Nephron progenitor cell (in vitro differentiated cells): ENCODE data around the gene NTMT1.

Source experiments
- DNase-seq: peaks from one replicate; pipeline ENCODE4 v3.0.0; 2021
- H3K27ac Mint-ChIP-seq: 2 replicates; pipeline ENCODE4 v1.8.0; 2021; ENCODE audit warnings: mild to moderate bottlenecking, moderate library complexity, mixed read lengths
- H3K27me3 Mint-ChIP-seq: 2 replicates; pipeline ENCODE4 v1.8.0; 2021; ENCODE audit warnings: mild to moderate bottlenecking, low read depth, mixed read lengths; ENCODE audit not compliant: poor library complexity
- H3K36me3 Mint-ChIP-seq: 2 replicates; pipeline ENCODE4 v1.8.0; 2021; ENCODE audit warnings: low read depth, mixed read lengths
- H3K4me1 Mint-ChIP-seq: 2 replicates; pipeline ENCODE4 v1.8.0; 2021; ENCODE audit warnings: mixed read lengths
- H3K4me3 Mint-ChIP-seq: 2 replicates; pipeline ENCODE4 v1.8.0; 2021; ENCODE audit warnings: mild to moderate bottlenecking, moderate library complexity, mixed read lengths
- H3K9me3 Mint-ChIP-seq: 2 replicates; pipeline ENCODE4 v1.8.0; 2021; ENCODE audit warnings: mild to moderate bottlenecking, moderate library complexity, mixed read lengths
- TF ChIP-seq, protein P1 (sequence below): fragments of 200-600 bp; sonication (generic); IDR thresholded peaks from 2 replicates; pipeline ENCODE4 v1.5.0; 2021; ENCODE audit warnings: antibody characterized with exemption

Gene NTMT1

DNA sequence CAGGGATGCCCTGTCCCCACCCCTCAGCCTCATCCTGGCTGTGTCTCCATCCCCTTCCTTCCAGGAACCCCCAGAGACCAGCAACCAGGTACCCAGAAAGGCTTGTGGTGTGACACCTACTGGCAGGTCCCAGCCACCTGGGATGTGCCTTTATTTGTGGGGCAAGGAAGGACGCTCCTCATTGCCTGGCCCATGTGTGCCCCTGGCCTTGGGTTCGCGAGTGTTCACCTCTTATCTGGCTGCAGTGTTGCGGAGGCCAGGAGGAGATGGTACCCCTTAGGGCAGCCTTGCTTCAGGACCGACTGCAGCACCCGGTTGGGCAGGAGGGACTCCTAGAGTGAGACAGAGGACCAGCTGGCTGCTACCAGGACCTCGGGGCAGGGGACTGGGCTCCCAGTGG lies 13.8 kb upstream of the NTMT1 start:
- H3K27ac Mint-ChIP-seq, result no peak overlapping the region
- peaks cover 39% of the 10 kb centered on the region for H3K4me1 Mint-ChIP-seq
- no peaks in the 10 kb centered on the region for H3K9me3 Mint-ChIP-seq
- TF ChIP-seq, protein P1, sequence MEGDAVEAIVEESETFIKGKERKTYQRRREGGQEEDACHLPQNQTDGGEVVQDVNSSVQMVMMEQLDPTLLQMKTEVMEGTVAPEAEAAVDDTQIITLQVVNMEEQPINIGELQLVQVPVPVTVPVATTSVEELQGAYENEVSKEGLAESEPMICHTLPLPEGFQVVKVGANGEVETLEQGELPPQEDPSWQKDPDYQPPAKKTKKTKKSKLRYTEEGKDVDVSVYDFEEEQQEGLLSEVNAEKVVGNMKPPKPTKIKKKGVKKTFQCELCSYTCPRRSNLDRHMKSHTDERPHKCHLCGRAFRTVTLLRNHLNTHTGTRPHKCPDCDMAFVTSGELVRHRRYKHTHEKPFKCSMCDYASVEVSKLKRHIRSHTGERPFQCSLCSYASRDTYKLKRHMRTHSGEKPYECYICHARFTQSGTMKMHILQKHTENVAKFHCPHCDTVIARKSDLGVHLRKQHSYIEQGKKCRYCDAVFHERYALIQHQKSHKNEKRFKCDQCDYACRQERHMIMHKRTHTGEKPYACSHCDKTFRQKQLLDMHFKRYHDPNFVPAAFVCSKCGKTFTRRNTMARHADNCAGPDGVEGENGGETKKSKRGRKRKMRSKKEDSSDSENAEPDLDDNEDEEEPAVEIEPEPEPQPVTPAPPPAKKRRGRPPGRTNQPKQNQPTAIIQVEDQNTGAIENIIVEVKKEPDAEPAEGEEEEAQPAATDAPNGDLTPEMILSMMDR, result no peak
- no peak overlapping the region for H3K4me3 Mint-ChIP-seq
- peaks cover 2% of the 10 kb centered on the region for H3K27me3 Mint-ChIP-seq
- no peaks in the 10 kb centered on the region for H3K36me3 Mint-ChIP-seq
- no peak for DNase-seq

DNA sequence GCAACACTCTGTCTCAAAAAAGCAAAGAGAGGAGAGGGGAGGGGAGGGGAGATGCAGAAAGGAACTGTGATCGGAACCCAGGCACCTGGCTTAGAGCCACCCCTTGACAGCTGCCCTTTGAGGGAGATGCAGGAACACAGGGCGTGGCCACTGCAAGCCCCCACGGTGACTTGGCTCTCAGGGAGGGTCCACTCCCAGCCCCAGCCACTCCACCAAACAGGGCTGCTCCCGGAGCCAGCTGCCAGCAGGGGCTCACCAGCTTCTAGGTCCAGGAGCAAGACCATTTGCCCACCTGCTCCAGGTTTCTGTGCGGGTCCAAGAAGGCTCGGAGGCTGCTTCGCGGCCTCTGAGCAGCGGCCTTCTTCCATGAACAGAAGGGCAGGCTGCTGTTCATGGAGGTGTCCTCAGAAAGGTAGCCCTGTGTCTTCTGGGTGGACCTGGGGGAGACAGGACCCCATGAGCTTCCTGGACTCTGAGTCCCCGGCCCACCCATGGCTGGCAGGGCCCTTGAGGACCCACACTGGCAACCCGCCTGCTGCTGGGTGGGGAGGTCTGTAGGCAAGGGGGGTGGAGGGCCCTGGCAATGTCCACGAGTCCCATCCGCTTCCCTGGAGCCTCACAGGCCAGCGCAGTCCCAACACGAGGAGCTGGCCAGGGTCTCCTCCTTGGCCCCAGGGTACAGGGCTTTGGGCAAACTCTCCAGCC lies 13.0 kb upstream of the NTMT1 start:
- Mint-ChIP-seq H3K27me3 (peaks cover 7% of the 10 kb centered on the region), H3K9me3 (no peaks in the 10 kb centered on the region), H3K36me3 (no peaks in the 10 kb centered on the region), H3K27ac (no peak overlapping the region), H3K4me3 (no peak overlapping the region), H3K4me1 (peaks cover 32% of the 10 kb centered on the region)
- no peak for DNase-seq
- TF ChIP-seq, protein P1, result no peak

DNA sequence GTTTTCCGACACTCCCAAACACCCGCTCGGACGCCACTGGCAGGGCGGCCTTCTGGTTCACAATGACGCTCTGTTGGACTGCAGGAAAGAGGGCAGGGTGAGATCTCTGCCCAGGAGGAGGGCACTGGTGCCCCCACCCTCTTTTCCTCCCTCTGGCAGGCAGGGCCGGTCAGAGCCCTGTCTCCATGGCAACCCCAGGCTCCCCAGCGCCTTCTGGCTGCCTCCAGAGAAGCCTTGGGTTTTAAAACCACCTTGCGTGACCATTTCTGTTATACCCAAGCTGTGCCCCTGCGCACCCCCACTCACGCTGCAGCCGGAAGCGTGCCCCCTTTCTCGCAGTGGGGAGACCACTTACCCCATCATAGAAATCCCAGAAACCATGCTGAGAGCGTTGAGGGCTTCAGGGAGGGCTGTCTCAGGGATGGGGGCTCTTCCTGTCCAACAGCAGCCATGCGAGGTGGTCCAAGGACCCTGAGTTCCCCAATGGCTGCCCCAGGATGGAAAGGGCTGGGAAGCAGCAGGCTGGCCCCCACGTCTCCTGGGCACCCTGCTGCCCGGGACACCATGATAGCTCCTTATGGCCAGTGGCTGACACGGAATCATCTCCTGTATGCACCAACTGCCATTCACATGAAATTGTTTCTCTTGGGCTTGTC lies 12.3 kb upstream of the NTMT1 start:
- no peak overlapping the region for H3K4me3 Mint-ChIP-seq
- DNase-seq, result peak; percentile 54
- peak overlapping the region; percentile 64 for H3K27ac Mint-ChIP-seq
- TF ChIP-seq, protein P1, result no peak
- H3K27me3 Mint-ChIP-seq, result peaks cover 7% of the 10 kb centered on the region
- H3K36me3 Mint-ChIP-seq, result no peaks in the 10 kb centered on the region
- H3K4me1 Mint-ChIP-seq, result peaks cover 34% of the 10 kb centered on the region
- no peaks in the 10 kb centered on the region for H3K9me3 Mint-ChIP-seq

DNA sequence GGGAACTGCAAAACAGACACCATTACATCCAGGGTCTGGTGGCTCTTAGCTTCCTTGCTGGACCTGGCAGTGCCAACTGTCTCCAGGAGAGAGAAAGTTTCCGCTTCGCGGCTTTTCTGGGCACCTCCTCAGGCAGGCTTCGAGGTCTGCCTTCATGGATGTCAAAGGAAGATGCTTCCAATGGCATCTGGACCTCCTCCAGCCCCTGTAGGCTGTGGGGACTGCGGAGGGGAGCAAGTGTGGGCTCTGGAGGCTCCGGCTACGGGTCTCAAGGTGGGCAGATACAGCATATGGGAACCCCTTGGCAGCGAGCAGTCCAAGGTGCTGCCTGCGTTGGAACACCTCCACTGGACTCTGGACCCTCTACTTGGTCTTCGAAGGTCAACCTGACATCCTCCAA lies 11.0 kb upstream of the NTMT1 start:
- TF ChIP-seq, protein P1, result no peak
- Mint-ChIP-seq H3K27ac (no peak overlapping the region), H3K4me1 (peaks cover 30% of the 10 kb centered on the region), H3K36me3 (no peaks in the 10 kb centered on the region), H3K9me3 (no peaks in the 10 kb centered on the region), H3K4me3 (no peak overlapping the region), H3K27me3 (peaks cover 7% of the 10 kb centered on the region)
- no peak for DNase-seq

DNA sequence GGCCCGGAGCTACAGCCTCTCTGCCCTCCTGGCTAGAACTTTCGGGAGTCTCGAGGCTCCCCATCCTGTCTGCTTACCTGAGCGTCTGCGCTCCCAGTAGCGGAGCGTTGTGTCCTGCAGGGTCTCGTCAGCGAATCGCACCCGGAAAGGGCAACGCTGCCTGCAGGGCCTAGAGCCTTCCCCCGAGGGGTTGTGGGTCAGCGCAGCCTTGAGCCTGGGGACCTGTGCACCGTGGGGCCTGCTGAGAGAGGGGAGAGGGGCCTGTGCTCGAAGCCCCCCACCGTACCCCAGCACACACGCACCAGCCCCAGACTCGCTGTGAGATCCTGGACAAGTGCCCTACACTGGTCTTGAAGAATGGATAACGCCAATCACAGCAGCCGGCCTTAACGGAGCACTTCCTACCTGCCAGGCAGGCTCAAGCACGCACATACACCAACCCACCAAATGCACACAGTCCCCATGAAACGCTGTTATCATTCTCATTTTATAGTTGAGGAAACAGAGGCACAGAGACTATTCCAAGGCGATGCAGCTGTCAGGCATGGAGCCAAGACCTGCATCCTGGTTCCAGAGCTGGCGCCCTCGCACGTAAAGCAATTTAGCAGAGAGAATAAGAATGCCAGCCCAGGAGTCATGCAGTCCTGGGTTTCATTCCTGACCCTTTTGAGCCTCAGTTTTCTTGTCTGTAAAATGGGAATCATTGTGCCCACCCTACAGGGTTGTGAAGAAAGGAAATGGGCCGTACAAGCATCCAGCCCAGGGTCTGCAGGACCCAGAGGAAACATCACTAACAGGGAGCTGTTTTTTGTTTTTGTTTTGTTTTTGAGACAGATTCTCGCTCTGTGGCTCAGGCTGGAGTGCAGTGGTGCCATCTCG lies 10.3 kb upstream of the NTMT1 start:
- Mint-ChIP-seq H3K4me3 (no peak overlapping the region), H3K9me3 (no peaks in the 10 kb centered on the region), H3K36me3 (no peaks in the 10 kb centered on the region), H3K4me1 (peaks cover 28% of the 10 kb centered on the region), H3K27ac (no peak overlapping the region), H3K27me3 (peaks cover 7% of the 10 kb centered on the region)
- TF ChIP-seq, protein P1, result no peak
- DNase-seq, result no peak
